Astrocyte (in vitro differentiated cells and primary cell): ENCODE results near the gene TIMP2.

ENCODE experiments used
- EZH2 ChIP-seq: IDR thresholded peaks from 2 replicates; pipeline ENCODE4 v1.6.1; 2012; ENCODE audit warnings: mild to moderate bottlenecking, low read length, inconsistent platforms; ENCODE audit not compliant: insufficient read depth
- TF ChIP-seq, protein P1 (sequence below): IDR thresholded peaks from 2 replicates; pipeline ENCODE4 v1.5.1; 2011; ENCODE audit warnings: low read depth, mild to moderate bottlenecking, inconsistent platforms, low read length, moderate library complexity; ENCODE audit not compliant: insufficient read depth

DNA sequence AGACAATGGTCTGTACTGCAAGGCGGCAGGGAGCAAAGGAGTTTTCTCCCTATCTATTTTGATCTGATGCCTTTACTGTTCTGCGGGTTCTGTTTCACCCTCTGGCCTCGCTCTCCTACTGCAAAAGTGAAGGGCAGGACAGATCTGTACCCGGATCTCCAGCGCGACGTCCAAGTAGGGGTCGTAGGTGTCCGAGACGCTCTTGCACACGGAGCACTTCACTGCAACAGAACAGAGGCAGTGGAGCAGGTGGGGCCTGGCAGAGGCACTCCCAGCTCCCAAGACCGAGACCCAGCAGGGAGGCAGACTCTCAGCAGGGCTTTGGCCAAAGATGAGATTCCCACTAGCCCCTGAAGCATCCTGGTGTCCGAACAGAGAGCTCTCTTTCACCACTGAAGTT is 104.3 kb downstream of the TIMP2 start:
- TF ChIP-seq, protein P1, sequence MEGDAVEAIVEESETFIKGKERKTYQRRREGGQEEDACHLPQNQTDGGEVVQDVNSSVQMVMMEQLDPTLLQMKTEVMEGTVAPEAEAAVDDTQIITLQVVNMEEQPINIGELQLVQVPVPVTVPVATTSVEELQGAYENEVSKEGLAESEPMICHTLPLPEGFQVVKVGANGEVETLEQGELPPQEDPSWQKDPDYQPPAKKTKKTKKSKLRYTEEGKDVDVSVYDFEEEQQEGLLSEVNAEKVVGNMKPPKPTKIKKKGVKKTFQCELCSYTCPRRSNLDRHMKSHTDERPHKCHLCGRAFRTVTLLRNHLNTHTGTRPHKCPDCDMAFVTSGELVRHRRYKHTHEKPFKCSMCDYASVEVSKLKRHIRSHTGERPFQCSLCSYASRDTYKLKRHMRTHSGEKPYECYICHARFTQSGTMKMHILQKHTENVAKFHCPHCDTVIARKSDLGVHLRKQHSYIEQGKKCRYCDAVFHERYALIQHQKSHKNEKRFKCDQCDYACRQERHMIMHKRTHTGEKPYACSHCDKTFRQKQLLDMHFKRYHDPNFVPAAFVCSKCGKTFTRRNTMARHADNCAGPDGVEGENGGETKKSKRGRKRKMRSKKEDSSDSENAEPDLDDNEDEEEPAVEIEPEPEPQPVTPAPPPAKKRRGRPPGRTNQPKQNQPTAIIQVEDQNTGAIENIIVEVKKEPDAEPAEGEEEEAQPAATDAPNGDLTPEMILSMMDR, result no peak
- no peak for TF ChIP-seq EZH2
